ENCODE data around the gene FOXN1. TPM values are rescaled to one million over a fixed set of nuclear protein-coding genes. Genes with fewer than 3 reads are reported as not detected.

The FOXN1 gene
- total and polyA plus RNA-seq, 2 of the 13 experiments (the other 11 are each of a cell fraction or from before 2014, with no cell fraction given), result 0.01 TPM; not detected in 1

GRCh38 chr17:28576758-28577465 is 70.8 kb downstream of the FOXN1 start, which contains the start of gene ALDOC (continued):
- no peak for TF ChIP-seq ZNF557 (CRISPR knock-in tag; IDR thresholded peaks at IDR 0.05)
- TF ChIP-seq KLF11 (CRISPR knock-in tag; IDR thresholded peaks at IDR 0.05), result no peak
- no peak for TF ChIP-seq PHB2 (IDR thresholded peaks at IDR 0.05; ENCODE audit: partially characterized antibody)
- TF ChIP-seq IKZF1 (IDR thresholded peaks at IDR 0.05), result no peak
- TF ChIP-seq KDM2A (CRISPR knock-in tag; IDR thresholded peaks at IDR 0.05; ENCODE audit: borderline replicate concordance, low read depth), result peak; percentile 77; the same call in 1 of the 2 replicates
- TF ChIP-seq KAT8 (CRISPR knock-in tag; IDR thresholded peaks at IDR 0.05), result peak; percentile 47; the same call in 1 of the 2 replicates
- TF ChIP-seq ZNF670 (CRISPR knock-in tag; IDR thresholded peaks at IDR 0.05; ENCODE audit: borderline replicate concordance), result no peak
- 0 out of 2 replicates have a peak, but pooled peaks have one; percentile 36 for TF ChIP-seq ZNF335 (CRISPR knock-in tag; IDR thresholded peaks at IDR 0.05)
- TF ChIP-seq SOX5 (CRISPR knock-in tag; IDR thresholded peaks at IDR 0.05; ENCODE audit: borderline replicate concordance), result peak; percentile 86
- TF ChIP-seq, protein P1, sequence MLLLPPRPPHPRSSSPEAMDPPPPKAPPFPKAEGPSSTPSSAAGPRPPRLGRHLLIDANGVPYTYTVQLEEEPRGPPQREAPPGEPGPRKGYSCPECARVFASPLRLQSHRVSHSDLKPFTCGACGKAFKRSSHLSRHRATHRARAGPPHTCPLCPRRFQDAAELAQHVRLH (CRISPR knock-in tag; IDR thresholded peaks at IDR 0.05; ENCODE audit: borderline replicate concordance, low read depth), result peak; percentile 91; the same call in 1 of the 2 replicates
- TF ChIP-seq MED13 (CRISPR knock-in tag; IDR thresholded peaks at IDR 0.05), result no peak
- peak; percentile 77 for TF ChIP-seq ERF (CRISPR knock-in tag; IDR thresholded peaks at IDR 0.05)
- TF ChIP-seq JARID2 (CRISPR knock-in tag; IDR thresholded peaks at IDR 0.05; ENCODE audit: insufficient replicate concordance), result no peak
- TF ChIP-seq ZBTB21 (CRISPR knock-in tag; IDR thresholded peaks at IDR 0.05), result no peak
- TF ChIP-seq MXD3 (CRISPR knock-in tag; IDR thresholded peaks at IDR 0.05), result peak; percentile 92
- peak; percentile 46; the same call in 1 of the 2 replicates for TF ChIP-seq ETV5 (CRISPR knock-in tag; IDR thresholded peaks at IDR 0.05; ENCODE audit: borderline replicate concordance)
- TF ChIP-seq ZNF709 (CRISPR knock-in tag; IDR thresholded peaks at IDR 0.05), result peak; percentile 58; the same call in 1 of the 2 replicates
- TF ChIP-seq ZNF75D (CRISPR knock-in tag; IDR thresholded peaks at IDR 0.05; ENCODE audit: borderline replicate concordance), result no peak
- peak; percentile 77 for TF ChIP-seq SALL1 (CRISPR knock-in tag; IDR thresholded peaks at IDR 0.05)
- TF ChIP-seq ZNF383 (CRISPR knock-in tag; IDR thresholded peaks at IDR 0.05; ENCODE audit: borderline replicate concordance), result no peak
- no peak for TF ChIP-seq NFKBIZ (CRISPR knock-in tag; IDR thresholded peaks at IDR 0.05)
- no peak for TF ChIP-seq HNF4G (IDR thresholded peaks at IDR 0.05; ENCODE audit: borderline replicate concordance, low read depth, low read length)
- TF ChIP-seq HNF4G (CRISPR knock-in tag; IDR thresholded peaks at IDR 0.05; ENCODE audit: borderline replicate concordance, low read depth), result peak; percentile 29; the same call in 1 of the 2 replicates
- TF ChIP-seq PHF20 (CRISPR knock-in tag; IDR thresholded peaks at IDR 0.05), result no peak
- no peak; the same call in 1 of the 2 replicates for TF ChIP-seq ZNF605 (CRISPR knock-in tag; IDR thresholded peaks at IDR 0.05)
- TF ChIP-seq SP5 (CRISPR knock-in tag; IDR thresholded peaks at IDR 0.05; ENCODE audit: borderline replicate concordance, low read depth), result peak; percentile 77
- TF ChIP-seq XBP1 (CRISPR knock-in tag; IDR thresholded peaks at IDR 0.05), result 0 out of 2 replicates have a peak, but pooled peaks have one; percentile 41
- TF ChIP-seq, protein P2, sequence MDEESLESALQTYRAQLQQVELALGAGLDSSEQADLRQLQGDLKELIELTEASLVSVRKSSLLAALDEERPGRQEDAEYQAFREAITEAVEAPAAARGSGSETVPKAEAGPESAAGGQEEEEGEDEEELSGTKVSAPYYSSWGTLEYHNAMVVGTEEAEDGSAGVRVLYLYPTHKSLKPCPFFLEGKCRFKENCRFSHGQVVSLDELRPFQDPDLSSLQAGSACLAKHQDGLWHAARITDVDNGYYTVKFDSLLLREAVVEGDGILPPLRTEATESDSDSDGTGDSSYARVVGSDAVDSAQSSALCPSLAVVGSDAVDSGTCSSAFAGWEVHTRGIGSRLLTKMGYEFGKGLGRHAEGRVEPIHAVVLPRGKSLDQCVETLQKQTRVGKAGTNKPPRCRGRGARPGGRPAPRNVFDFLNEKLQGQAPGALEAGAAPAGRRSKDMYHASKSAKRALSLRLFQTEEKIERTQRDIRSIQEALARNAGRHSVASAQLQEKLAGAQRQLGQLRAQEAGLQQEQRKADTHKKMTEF (CRISPR knock-in tag; IDR thresholded peaks at IDR 0.05), result peak; percentile 86
- TF ChIP-seq EZH2 (conservative IDR thresholded peaks at IDR 0.05; ENCODE audit: low read depth, low read length), result no peak
- peak; percentile 64; the same call in 1 of the 2 replicates for TF ChIP-seq ZNF800 (CRISPR knock-in tag; IDR thresholded peaks at IDR 0.05)

All from HepG2 (cell line).